WERI-Rb-1 (cell line): Measurements from ENCODE around the gene CARS1.

Experiments
- DNase-seq: peaks from one replicate; pipeline ENCODE4 v3.0.0-alpha.2; 2020
- H3K27ac ChIP-seq: fragments of 250-450 bp; sonication (Bioruptor Pico); 2 replicates; pipeline ENCODE4 v1.5.1; 2020; ENCODE audit warnings: mild to moderate bottlenecking, moderate library complexity
- H3K27me3 ChIP-seq: fragments of 250-450 bp; sonication (Bioruptor Pico); 2 replicates; pipeline ENCODE4 v1.5.1; 2021; ENCODE audit warnings: mild to moderate bottlenecking, low read depth, moderate library complexity; ENCODE audit not compliant: insufficient read depth, severe bottlenecking
- H3K36me3 ChIP-seq: fragments of 250-450 bp; sonication (Bioruptor Pico); 2 replicates; pipeline ENCODE4 v1.5.1; 2020; ENCODE audit warnings: mild to moderate bottlenecking, moderate library complexity
- H3K4me3 ChIP-seq: 2 replicates; pipeline ENCODE4 v1.5.1; 2011; ENCODE audit warnings: low read depth, mild to moderate bottlenecking, control low read depth, low read length
- H3K9me3 ChIP-seq: fragments of 250-450 bp; sonication (Bioruptor Pico); 2 replicates; pipeline ENCODE4 v1.5.1; 2021; ENCODE audit warnings: mild to moderate bottlenecking, moderate library complexity; ENCODE audit not compliant: severe bottlenecking
- CTCF ChIP-seq: IDR thresholded peaks from 2 replicates; pipeline ENCODE4 v1.5.1; 2011; ENCODE audit warnings: low read depth, mild to moderate bottlenecking, control low read depth, inconsistent platforms, low read length

The CARS1 gene

DNA sequence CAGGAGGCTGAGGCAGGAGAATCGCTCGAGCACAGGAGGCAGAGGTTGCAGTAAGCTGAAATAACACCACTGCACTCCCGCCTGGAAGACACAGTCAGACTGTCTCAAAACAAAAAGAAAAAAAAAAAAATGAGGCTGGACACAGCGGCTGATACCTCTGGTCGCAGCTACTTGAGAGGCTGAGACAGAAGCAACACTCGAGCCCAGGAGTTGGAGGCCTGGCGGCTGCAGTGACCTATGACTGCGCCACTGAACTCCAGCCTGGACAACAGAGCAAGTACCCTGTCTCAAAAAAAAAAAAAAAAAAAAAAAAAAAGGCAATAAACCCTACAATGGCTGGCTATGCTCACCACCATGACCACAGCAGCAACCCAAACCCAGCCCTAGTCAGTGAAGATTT, 76.1 kb downstream of the CARS1 start:
- H3K4me3 ChIP-seq, result no peak overlapping the region
- H3K27me3 ChIP-seq, result no peaks in the 10 kb centered on the region
- no peak overlapping the region for H3K27ac ChIP-seq
- no peaks in the 10 kb centered on the region for H3K9me3 ChIP-seq
- DNase-seq, result no peak
- peaks cover 67% of the 10 kb centered on the region for H3K36me3 ChIP-seq
- TF ChIP-seq CTCF, result no peak

GRCh38 chr11:2980168-2980840, 76.9 kb downstream of the CARS1 start:
- no peaks in the 10 kb centered on the region for H3K9me3 ChIP-seq
- no peak for TF ChIP-seq CTCF

DNA sequence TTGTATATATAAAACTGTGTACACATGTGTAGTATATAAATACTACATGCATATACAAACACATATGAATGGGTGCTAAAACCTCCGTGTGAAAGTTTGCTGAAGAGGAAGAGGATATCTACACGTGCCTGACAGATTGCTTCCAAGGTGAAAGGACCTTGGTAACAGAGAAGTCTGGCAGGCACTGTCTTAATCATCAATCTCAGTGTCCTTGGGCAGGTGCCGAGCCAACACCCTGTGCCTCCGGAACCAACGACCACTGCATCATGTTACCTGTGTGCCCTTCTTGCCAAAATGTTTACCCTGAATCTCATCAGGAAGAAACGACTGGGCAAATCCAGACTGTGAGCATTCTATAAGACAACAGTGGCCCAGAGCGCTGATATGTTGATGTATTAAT, 80.1 kb downstream of the CARS1 start:
- no peak overlapping the region for H3K27ac ChIP-seq
- no peaks in the 10 kb centered on the region for H3K9me3 ChIP-seq
- no peaks in the 10 kb centered on the region for H3K27me3 ChIP-seq
- TF ChIP-seq CTCF, result no peak
- no peak overlapping the region for H3K4me3 ChIP-seq
- H3K36me3 ChIP-seq, result peaks cover 87% of the 10 kb centered on the region
- DNase-seq, result no peak

More at GRCh38 chr11:2980168-2980840, 76.9 kb downstream of the CARS1 start:
- Histone ChIP-seq H3K4me3 (no peak overlapping the region), H3K27ac (no peak overlapping the region), H3K27me3 (no peaks in the 10 kb centered on the region), H3K36me3 (peaks cover 69% of the 10 kb centered on the region)
- DNase-seq, result no peak

DNA sequence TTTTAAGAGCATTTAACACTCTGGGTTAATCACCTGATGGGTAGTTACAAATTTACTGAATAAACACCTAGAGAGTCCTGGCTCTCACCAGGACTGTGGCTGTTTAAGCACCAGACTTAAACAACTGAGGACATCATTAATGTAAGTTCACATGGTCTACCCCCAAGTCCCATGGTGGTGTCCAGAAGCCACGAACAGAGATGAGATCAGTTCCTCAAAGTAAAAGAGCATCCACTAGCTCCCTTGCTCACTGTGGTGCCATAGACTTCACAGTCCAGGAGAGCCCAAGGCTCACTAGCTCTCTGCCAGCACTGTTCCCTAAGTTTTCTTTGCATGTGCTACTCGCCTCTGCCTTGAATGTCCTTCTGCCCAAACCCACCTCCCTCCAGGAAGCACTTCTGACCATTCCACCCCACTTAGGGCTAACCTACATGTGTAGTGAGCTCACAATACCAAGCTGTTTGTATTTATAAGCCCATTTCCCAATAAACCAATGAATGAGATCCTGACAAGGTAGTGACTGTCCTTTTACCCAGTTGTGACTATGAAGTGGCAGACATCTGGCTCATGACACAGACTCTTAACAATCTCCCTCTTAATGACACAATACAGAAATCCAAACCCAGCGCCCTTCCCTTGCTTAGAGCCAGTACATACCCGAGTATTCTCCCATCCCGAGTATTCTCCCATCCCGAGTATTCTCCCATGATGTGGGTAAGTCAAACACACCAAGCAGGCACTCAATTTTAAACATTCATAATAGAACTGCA, 80.7 kb downstream of the CARS1 start:
- H3K27me3 ChIP-seq, result no peaks in the 10 kb centered on the region
- TF ChIP-seq CTCF, result no peak
- H3K36me3 ChIP-seq, result peaks cover 89% of the 10 kb centered on the region
- H3K4me3 ChIP-seq, result no peak overlapping the region
- no peaks in the 10 kb centered on the region for H3K9me3 ChIP-seq
- DNase-seq, result no peak
- H3K27ac ChIP-seq, result no peak overlapping the region

DNA sequence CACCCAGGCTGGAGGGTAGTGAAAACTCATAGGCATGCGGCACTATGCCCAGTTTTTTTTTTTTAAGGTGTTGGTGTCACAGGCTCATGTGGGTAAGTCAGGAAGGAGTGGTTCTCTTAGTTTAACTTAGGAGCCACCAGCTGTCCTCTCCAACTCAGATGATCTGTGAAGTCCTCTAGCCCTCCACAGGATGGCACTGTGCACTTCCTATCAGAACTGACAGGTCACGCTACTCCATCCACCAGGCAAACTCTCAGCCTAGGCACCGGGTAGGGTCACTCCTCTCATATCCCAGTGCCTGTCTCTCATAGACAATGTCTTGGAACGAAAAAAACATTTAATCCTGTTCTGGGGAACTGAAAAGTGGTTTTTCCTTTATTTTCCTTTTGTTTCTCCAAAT, 81.6 kb downstream of the CARS1 start:
- H3K36me3 ChIP-seq, result peaks cover 96% of the 10 kb centered on the region

More for the DNA sequence above, 81.6 kb downstream of the CARS1 start:
- no peak overlapping the region for H3K27ac ChIP-seq
- TF ChIP-seq CTCF, result peak; percentile 74
- no peaks in the 10 kb centered on the region for H3K27me3 ChIP-seq
- peak; percentile 43 for DNase-seq
- H3K4me3 ChIP-seq, result no peak overlapping the region
- no peaks in the 10 kb centered on the region for H3K9me3 ChIP-seq
